DND-41 (cell line): ENCODE data around the gene STAG1.

Experiments
- CTCF ChIP-seq: IDR thresholded peaks from 2 replicates; pipeline ENCODE4 v1.5.1; 2012; ENCODE audit warnings: borderline replicate concordance, low read length, moderate library complexity, mild to moderate bottlenecking; ENCODE audit not compliant: poor library complexity, severe bottlenecking; ENCODE audit errors: extremely low read depth
- EZH2 ChIP-seq: IDR thresholded peaks from 3 replicates; pipeline ENCODE4 v1.6.1; 2012; ENCODE audit warnings: borderline replicate concordance, low read depth, mild to moderate bottlenecking, moderate library complexity, low read length, inconsistent platforms; ENCODE audit not compliant: severe bottlenecking

GRCh38 chr3:136332776-136333175 is 419.4 kb downstream of the STAG1 start:
- TF ChIP-seq CTCF (no peak), EZH2 (no peak)
